Gastrocnemius medialis (tissue), 4 donors: Measurements from ENCODE around the gene PGM2.

Experiments used
- CTCF ChIP-seq, 5 experiments: fragments of 450-650 bp in 3 of 5; fragments of 200-600 bp in 2 of 5; sonication (generic) in 2 of 5; IDR thresholded peaks in 4 of 5; conservative IDR thresholded peaks in 1 of 5; 1 replicate in 4 of 5; 2 replicates in 1 of 5; pipeline ENCODE4 v1.5.1; 2016 to 2019; ENCODE audit warnings: antibody characterized with exemption in 5 of 5, mild to moderate bottlenecking in 3 of 5, moderate library complexity in 3 of 5
- POLR2A ChIP-seq, 2 donors: fragments of 450-650 bp; IDR thresholded peaks; one replicate each; pipeline ENCODE4 v1.6.1; 2017; ENCODE audit warnings: antibody characterized with exemption in 2 of 2, mild to moderate bottlenecking in 2 of 2, moderate library complexity in 2 of 2

- no peak for TF ChIP-seq CTCF (IDR thresholded peaks at IDR 0.05 in 4 of 5, conservative IDR thresholded peaks at IDR 0.05 in 1 of 5)
- TF ChIP-seq POLR2A (IDR thresholded peaks at IDR 0.05): no peak
These were observed 10.5 kb upstream of the PGM2 start for GRCh38 chr4:37816006-37816405.
